HG03135 (cell line): ENCODE data around the gene DCBLD2.
"Not testable (repeated sequence)": the region's sequence is repeated elsewhere in the genome, so short reads cannot be mapped to it uniquely, and the experiment has no call there.

ENCODE experiments used
- ATAC-seq: cut with Tn5 transposase; IDR thresholded peaks from one replicate; pipeline ENCODE4 v1.9.1; 2021; ENCODE audit warnings: mild to moderate bottlenecking, moderate library complexity; ENCODE audit not compliant: unreplicated experiment

Gene DCBLD2

GRCh38 chr3:98839846-98840245 is 61.6 kb downstream of the DCBLD2 start:
- no peak for ATAC-seq

- ATAC-seq: not testable (repeated sequence)
Measured at GRCh38 chr3:98831060-98831459, 70.4 kb downstream of the DCBLD2 start.

- ATAC-seq: no peak
Measured at GRCh38 chr3:98829246-98829832, 72.2 kb downstream of the DCBLD2 start.

GRCh38 chr3:98827221-98827920 is 74.1 kb downstream of the DCBLD2 start:
- no peak for ATAC-seq

GRCh38 chr3:98826126-98826525 is 75.4 kb downstream of the DCBLD2 start:
- ATAC-seq: no peak

- ATAC-seq: no peak
Measured at GRCh38 chr3:98824256-98824655, 77.2 kb downstream of the DCBLD2 start.

- no peak for ATAC-seq
Measured at GRCh38 chr3:98823791-98824190, 77.7 kb downstream of the DCBLD2 start.

- no peak for ATAC-seq
Measured at GRCh38 chr3:98821063-98821462, 80.4 kb downstream of the DCBLD2 start.

- no peak for ATAC-seq
Measured at GRCh38 chr3:98817547-98818041, 83.9 kb downstream of the DCBLD2 start.

- no peak for ATAC-seq
Measured at GRCh38 chr3:98814817-98815420, 86.6 kb downstream of the DCBLD2 start.

- ATAC-seq: peak; percentile 57
Measured at GRCh38 chr3:98812851-98813374, 88.6 kb downstream of the DCBLD2 start.

GRCh38 chr3:98811048-98811447 is 90.4 kb downstream of the DCBLD2 start:
- ATAC-seq: no peak

- no peak for ATAC-seq
Measured at GRCh38 chr3:98809557-98809956, 91.9 kb downstream of the DCBLD2 start.

GRCh38 chr3:98808071-98808470 is 93.4 kb downstream of the DCBLD2 start:
- ATAC-seq: no peak

- no peak for ATAC-seq
Measured at GRCh38 chr3:98807561-98807960, 93.9 kb downstream of the DCBLD2 start.

GRCh38 chr3:98807011-98807410 is 94.5 kb downstream of the DCBLD2 start:
- no peak for ATAC-seq

- ATAC-seq: no peak
Measured at GRCh38 chr3:98806521-98806920, 95.0 kb downstream of the DCBLD2 start.

- ATAC-seq: no peak
Measured at GRCh38 chr3:98805571-98805970, 95.9 kb downstream of the DCBLD2 start.

GRCh38 chr3:98801043-98801747 is 100.3 kb downstream of the DCBLD2 start:
- ATAC-seq: no peak

GRCh38 chr3:98800401-98800800 is 101.1 kb downstream of the DCBLD2 start:
- ATAC-seq: no peak

GRCh38 chr3:98799479-98799878 is 102.0 kb downstream of the DCBLD2 start:
- ATAC-seq: no peak
